HG03460 (cell line): ENCODE measurements around the gene KSR2.

Source experiments
- ATAC-seq: cut with Tn5 transposase; IDR thresholded peaks from one replicate; pipeline ENCODE4 v1.9.1; 2021; ENCODE audit not compliant: unreplicated experiment

The KSR2 gene

GRCh38 chr12:117551665-117552064 lies 417.1 kb downstream of the KSR2 start:
- no peak for ATAC-seq

GRCh38 chr12:117547209-117547608 lies 421.6 kb downstream of the KSR2 start:
- ATAC-seq = no peak

- no peak for ATAC-seq
Measured at GRCh38 chr12:117545216-117545615, 423.6 kb downstream of the KSR2 start.

GRCh38 chr12:117540011-117540410 lies 428.8 kb downstream of the KSR2 start:
- no peak for ATAC-seq

GRCh38 chr12:117538926-117539325 lies 429.9 kb downstream of the KSR2 start:
- ATAC-seq = no peak

GRCh38 chr12:117538032-117538690 lies 430.6 kb downstream of the KSR2 start:
- no peak for ATAC-seq

GRCh38 chr12:117533687-117534086 lies 435.1 kb downstream of the KSR2 start:
- no peak for ATAC-seq

GRCh38 chr12:117530796-117531195 lies 438.0 kb downstream of the KSR2 start:
- no peak for ATAC-seq

GRCh38 chr12:117528538-117528937 lies 440.3 kb downstream of the KSR2 start:
- no peak for ATAC-seq

GRCh38 chr12:117527479-117527855 lies 441.3 kb downstream of the KSR2 start:
- no peak for ATAC-seq

- no peak for ATAC-seq
Measured at GRCh38 chr12:117526757-117527478, 441.9 kb downstream of the KSR2 start.

GRCh38 chr12:117525766-117526165 lies 443.0 kb downstream of the KSR2 start:
- ATAC-seq = no peak

GRCh38 chr12:117524806-117525205 lies 444.0 kb downstream of the KSR2 start:
- ATAC-seq = no peak

GRCh38 chr12:117523971-117524370 lies 444.8 kb downstream of the KSR2 start:
- ATAC-seq = no peak

GRCh38 chr12:117522559-117522958 lies 446.2 kb downstream of the KSR2 start:
- no peak for ATAC-seq

- ATAC-seq = no peak
Measured at GRCh38 chr12:117521867-117522266, 446.9 kb downstream of the KSR2 start.

- ATAC-seq = no peak
Measured at GRCh38 chr12:117521346-117521745, 447.4 kb downstream of the KSR2 start.

GRCh38 chr12:117518594-117519270 lies 450.1 kb downstream of the KSR2 start:
- ATAC-seq = no peak

GRCh38 chr12:117517219-117517739 lies 451.5 kb downstream of the KSR2 start:
- no peak for ATAC-seq

- ATAC-seq = no peak
Measured at GRCh38 chr12:117516034-117516433, 452.8 kb downstream of the KSR2 start.

- ATAC-seq = no peak
Measured at GRCh38 chr12:117514016-117514415, 454.8 kb downstream of the KSR2 start.

- ATAC-seq = no peak
Measured at GRCh38 chr12:117513353-117513752, 455.4 kb downstream of the KSR2 start.
